GM23338 (cell line): ENCODE data around the gene DIP2B. TPM values are rescaled to one million over a fixed set of nuclear protein-coding genes. Genes with fewer than 3 reads are reported as not detected.

ENCODE experiments used
- ATAC-seq: fragments of 200-7000 bp; cut with Tn5 transposase; 3 replicates; pipeline ENCODE4 v1.9.1; 2020
- DNase-seq: peaks from one replicate; pipeline ENCODE4 v3.0.0-alpha.2; 2015; ENCODE audit warnings: low spot score
- H2AFZ ChIP-seq: fragments of 200-600 bp; sonication (generic); 2 replicates; pipeline ENCODE4 v1.8.0; 2016; ENCODE audit warnings: antibody characterized with exemption, mild to moderate bottlenecking, moderate library complexity
- H3F3A ChIP-seq: fragments of 200-600 bp; sonication (generic); replicated peaks from 2 replicates; pipeline ENCODE4 v1.8.0; 2017; ENCODE audit warnings: antibody characterized with exemption, mixed run types, low read depth
- H3K27ac ChIP-seq: fragments of 200-600 bp; sonication (generic); 2 replicates; pipeline ENCODE4 v1.6.1; 2016; ENCODE audit warnings: low read depth
- H3K27me3 ChIP-seq: fragments of 200-600 bp; sonication (generic); 2 replicates; pipeline ENCODE4 v1.8.0; 2016; ENCODE audit warnings: mild to moderate bottlenecking, mixed run types, moderate library complexity; ENCODE audit not compliant: insufficient read depth
- H3K36me3 ChIP-seq: fragments of 200-600 bp; sonication (generic); 2 replicates; pipeline ENCODE4 v1.8.0; 2016; ENCODE audit warnings: mild to moderate bottlenecking; ENCODE audit not compliant: insufficient read depth
- H3K4me1 ChIP-seq: fragments of 200-600 bp; sonication (generic); 2 replicates; pipeline ENCODE4 v1.8.0; 2016; ENCODE audit warnings: mild to moderate bottlenecking, moderate library complexity; ENCODE audit not compliant: insufficient read depth
- H3K4me2 ChIP-seq: fragments of 200-600 bp; sonication (generic); 2 replicates; pipeline ENCODE4 v1.7.1; 2017; ENCODE audit warnings: mixed run types
- H3K4me3 ChIP-seq: fragments of 200-600 bp; sonication (generic); 2 replicates; pipeline ENCODE4 v1.6.1; 2016; ENCODE audit warnings: mixed run types
- H3K79me2 ChIP-seq: fragments of 200-600 bp; sonication (generic); replicated peaks from 2 replicates; pipeline ENCODE4 v1.8.0; 2017; ENCODE audit warnings: mild to moderate bottlenecking; ENCODE audit not compliant: insufficient read depth
- H3K9me2 ChIP-seq: fragments of 200-600 bp; sonication (generic); 2 replicates; pipeline ENCODE4 v1.8.0; 2017; ENCODE audit not compliant: insufficient read depth
- H4K20me1 ChIP-seq: fragments of 200-600 bp; sonication (generic); replicated peaks from 2 replicates; pipeline ENCODE4 v1.8.0; 2017; ENCODE audit warnings: mild to moderate bottlenecking; ENCODE audit not compliant: insufficient read depth
- H3K27ac Mint-ChIP-seq: 2 replicates; pipeline ENCODE4 v1.8.0; 2020; ENCODE audit warnings: inconsistent platforms, mild to moderate bottlenecking, moderate library complexity, mixed read lengths
- H3K27me3 Mint-ChIP-seq: 3 replicates; pipeline ENCODE4 v1.8.0; 2022; ENCODE audit warnings: low read depth, mild to moderate bottlenecking, moderate library complexity, mixed read lengths, inconsistent platforms; ENCODE audit not compliant: insufficient read depth, poor library complexity
- H3K36me3 Mint-ChIP-seq: 3 replicates; pipeline ENCODE4 v1.8.0; 2021; ENCODE audit warnings: low read depth, mild to moderate bottlenecking, inconsistent platforms, moderate library complexity, mixed read lengths
- H3K4me1 Mint-ChIP-seq: 3 replicates; pipeline ENCODE4 v1.8.0; 2020; ENCODE audit warnings: mild to moderate bottlenecking, inconsistent platforms, mixed read lengths
- H3K4me3 Mint-ChIP-seq: 3 replicates; pipeline ENCODE4 v1.8.0; 2021; ENCODE audit warnings: moderate library complexity, mild to moderate bottlenecking, inconsistent platforms, mixed read lengths
- H3K9me3 Mint-ChIP-seq: 3 replicates; pipeline ENCODE4 v1.8.0; 2020; ENCODE audit warnings: moderate library complexity, mild to moderate bottlenecking, inconsistent platforms, mixed read lengths
- NANOG ChIP-seq: IDR thresholded peaks from 2 replicates; pipeline ENCODE4 v1.6.1; 2016; ENCODE audit warnings: antibody characterized with exemption, borderline replicate concordance
- ZNF331 ChIP-seq: fragments of 250-450 bp; sonication (Bioruptor Pico); IDR thresholded peaks from 2 replicates; pipeline ENCODE4 v1.5.0; 2020; ENCODE audit warnings: low read depth, mild to moderate bottlenecking, moderate library complexity
- polyA plus RNA-seq: library from polyadenylated mRNA; unstranded; fragments of >200 nt; fragmentation: Nextera tagmentation; extraction: Ambion mirVana; gene quantifications from 2 replicates; pipeline ENCODE4 v1.2.1, GENCODE V29; 2016
- total RNA-seq: library from RNA; depleted of rRNA; stranded (reverse); fragments of >200 nt; shearing (Covaris generic); gene quantifications from 2 replicates; pipeline ENCODE4 v1.2.3, GENCODE V29; 2014
- TF ChIP-seq, protein P1 (sequence below): IDR thresholded peaks from 2 replicates; pipeline ENCODE4 v1.6.1; 2016; ENCODE audit warnings: antibody characterized with exemption
- TF ChIP-seq, protein P2 (sequence below): IDR thresholded peaks from one replicate; pipeline ENCODE4 v1.6.1; 2018; ENCODE audit warnings: antibody characterized with exemption; ENCODE audit not compliant: unreplicated experiment
- TF ChIP-seq, protein P3 (sequence below): fragments of 250-450 bp; sonication (Bioruptor Pico); IDR thresholded peaks from 2 replicates; pipeline ENCODE4 v1.5.0; 2020; ENCODE audit warnings: mild to moderate bottlenecking, moderate library complexity

The DIP2B gene
- total and polyA plus RNA-seq, 2 experiments from 2014 or later: 8.0 to 36.4 TPM

DNA sequence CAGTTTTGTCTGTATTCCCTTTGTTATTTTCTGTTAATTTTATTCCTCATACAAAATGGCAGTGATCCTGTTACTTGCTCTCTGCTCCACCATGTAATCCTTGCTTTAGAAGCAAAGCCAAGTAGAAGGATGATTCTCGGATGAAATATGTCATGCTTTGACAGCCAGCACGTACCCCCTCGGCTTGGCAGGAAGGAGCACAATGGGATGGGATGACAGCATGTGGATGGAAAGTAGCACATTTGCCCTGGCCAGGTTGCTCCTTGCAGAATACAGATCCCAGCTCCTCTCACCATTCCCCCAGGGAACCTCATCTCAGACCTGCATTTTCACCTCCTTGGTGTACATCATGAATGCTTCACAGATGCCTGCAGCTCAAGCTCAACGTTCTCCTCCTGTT, 224.1 kb downstream of the DIP2B start:
- Mint-ChIP-seq H3K4me3 (no peak overlapping the region), H3K27ac (no peak overlapping the region), H3K9me3 (no peaks in the 10 kb centered on the region), H3K27me3 (peaks cover 3% of the 10 kb centered on the region), H3K36me3 (peaks cover 47% of the 10 kb centered on the region), H3K4me1 (no peaks in the 10 kb centered on the region)
- Histone ChIP-seq H3K27me3 (no peaks in the 10 kb centered on the region), H3K9me2 (no peaks in the 10 kb centered on the region), H2AFZ (no peak overlapping the region), H3K27ac (no peak overlapping the region), H3K36me3 (peaks cover 13% of the 10 kb centered on the region), H3K79me2 (no peaks in the 10 kb centered on the region), H3K4me2 (no peak overlapping the region), H3K4me1 (no peaks in the 10 kb centered on the region), H3K4me3 (no peak overlapping the region), H4K20me1 (no peaks in the 10 kb centered on the region; the same call in 1 of the 2 replicates), H3F3A (no peaks in the 10 kb centered on the region; the same call in 1 of the 2 replicates)
- no peak for TF ChIP-seq ZNF331 (CRISPR knock-in tag)
- no peak for TF ChIP-seq NANOG
- TF ChIP-seq, protein P1, sequence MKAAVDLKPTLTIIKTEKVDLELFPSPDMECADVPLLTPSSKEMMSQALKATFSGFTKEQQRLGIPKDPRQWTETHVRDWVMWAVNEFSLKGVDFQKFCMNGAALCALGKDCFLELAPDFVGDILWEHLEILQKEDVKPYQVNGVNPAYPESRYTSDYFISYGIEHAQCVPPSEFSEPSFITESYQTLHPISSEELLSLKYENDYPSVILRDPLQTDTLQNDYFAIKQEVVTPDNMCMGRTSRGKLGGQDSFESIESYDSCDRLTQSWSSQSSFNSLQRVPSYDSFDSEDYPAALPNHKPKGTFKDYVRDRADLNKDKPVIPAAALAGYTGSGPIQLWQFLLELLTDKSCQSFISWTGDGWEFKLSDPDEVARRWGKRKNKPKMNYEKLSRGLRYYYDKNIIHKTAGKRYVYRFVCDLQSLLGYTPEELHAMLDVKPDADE: no peak
- TF ChIP-seq, protein P2, sequence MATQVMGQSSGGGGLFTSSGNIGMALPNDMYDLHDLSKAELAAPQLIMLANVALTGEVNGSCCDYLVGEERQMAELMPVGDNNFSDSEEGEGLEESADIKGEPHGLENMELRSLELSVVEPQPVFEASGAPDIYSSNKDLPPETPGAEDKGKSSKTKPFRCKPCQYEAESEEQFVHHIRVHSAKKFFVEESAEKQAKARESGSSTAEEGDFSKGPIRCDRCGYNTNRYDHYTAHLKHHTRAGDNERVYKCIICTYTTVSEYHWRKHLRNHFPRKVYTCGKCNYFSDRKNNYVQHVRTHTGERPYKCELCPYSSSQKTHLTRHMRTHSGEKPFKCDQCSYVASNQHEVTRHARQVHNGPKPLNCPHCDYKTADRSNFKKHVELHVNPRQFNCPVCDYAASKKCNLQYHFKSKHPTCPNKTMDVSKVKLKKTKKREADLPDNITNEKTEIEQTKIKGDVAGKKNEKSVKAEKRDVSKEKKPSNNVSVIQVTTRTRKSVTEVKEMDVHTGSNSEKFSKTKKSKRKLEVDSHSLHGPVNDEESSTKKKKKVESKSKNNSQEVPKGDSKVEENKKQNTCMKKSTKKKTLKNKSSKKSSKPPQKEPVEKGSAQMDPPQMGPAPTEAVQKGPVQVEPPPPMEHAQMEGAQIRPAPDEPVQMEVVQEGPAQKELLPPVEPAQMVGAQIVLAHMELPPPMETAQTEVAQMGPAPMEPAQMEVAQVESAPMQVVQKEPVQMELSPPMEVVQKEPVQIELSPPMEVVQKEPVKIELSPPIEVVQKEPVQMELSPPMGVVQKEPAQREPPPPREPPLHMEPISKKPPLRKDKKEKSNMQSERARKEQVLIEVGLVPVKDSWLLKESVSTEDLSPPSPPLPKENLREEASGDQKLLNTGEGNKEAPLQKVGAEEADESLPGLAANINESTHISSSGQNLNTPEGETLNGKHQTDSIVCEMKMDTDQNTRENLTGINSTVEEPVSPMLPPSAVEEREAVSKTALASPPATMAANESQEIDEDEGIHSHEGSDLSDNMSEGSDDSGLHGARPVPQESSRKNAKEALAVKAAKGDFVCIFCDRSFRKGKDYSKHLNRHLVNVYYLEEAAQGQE: no peak
- TF ChIP-seq, protein P3, sequence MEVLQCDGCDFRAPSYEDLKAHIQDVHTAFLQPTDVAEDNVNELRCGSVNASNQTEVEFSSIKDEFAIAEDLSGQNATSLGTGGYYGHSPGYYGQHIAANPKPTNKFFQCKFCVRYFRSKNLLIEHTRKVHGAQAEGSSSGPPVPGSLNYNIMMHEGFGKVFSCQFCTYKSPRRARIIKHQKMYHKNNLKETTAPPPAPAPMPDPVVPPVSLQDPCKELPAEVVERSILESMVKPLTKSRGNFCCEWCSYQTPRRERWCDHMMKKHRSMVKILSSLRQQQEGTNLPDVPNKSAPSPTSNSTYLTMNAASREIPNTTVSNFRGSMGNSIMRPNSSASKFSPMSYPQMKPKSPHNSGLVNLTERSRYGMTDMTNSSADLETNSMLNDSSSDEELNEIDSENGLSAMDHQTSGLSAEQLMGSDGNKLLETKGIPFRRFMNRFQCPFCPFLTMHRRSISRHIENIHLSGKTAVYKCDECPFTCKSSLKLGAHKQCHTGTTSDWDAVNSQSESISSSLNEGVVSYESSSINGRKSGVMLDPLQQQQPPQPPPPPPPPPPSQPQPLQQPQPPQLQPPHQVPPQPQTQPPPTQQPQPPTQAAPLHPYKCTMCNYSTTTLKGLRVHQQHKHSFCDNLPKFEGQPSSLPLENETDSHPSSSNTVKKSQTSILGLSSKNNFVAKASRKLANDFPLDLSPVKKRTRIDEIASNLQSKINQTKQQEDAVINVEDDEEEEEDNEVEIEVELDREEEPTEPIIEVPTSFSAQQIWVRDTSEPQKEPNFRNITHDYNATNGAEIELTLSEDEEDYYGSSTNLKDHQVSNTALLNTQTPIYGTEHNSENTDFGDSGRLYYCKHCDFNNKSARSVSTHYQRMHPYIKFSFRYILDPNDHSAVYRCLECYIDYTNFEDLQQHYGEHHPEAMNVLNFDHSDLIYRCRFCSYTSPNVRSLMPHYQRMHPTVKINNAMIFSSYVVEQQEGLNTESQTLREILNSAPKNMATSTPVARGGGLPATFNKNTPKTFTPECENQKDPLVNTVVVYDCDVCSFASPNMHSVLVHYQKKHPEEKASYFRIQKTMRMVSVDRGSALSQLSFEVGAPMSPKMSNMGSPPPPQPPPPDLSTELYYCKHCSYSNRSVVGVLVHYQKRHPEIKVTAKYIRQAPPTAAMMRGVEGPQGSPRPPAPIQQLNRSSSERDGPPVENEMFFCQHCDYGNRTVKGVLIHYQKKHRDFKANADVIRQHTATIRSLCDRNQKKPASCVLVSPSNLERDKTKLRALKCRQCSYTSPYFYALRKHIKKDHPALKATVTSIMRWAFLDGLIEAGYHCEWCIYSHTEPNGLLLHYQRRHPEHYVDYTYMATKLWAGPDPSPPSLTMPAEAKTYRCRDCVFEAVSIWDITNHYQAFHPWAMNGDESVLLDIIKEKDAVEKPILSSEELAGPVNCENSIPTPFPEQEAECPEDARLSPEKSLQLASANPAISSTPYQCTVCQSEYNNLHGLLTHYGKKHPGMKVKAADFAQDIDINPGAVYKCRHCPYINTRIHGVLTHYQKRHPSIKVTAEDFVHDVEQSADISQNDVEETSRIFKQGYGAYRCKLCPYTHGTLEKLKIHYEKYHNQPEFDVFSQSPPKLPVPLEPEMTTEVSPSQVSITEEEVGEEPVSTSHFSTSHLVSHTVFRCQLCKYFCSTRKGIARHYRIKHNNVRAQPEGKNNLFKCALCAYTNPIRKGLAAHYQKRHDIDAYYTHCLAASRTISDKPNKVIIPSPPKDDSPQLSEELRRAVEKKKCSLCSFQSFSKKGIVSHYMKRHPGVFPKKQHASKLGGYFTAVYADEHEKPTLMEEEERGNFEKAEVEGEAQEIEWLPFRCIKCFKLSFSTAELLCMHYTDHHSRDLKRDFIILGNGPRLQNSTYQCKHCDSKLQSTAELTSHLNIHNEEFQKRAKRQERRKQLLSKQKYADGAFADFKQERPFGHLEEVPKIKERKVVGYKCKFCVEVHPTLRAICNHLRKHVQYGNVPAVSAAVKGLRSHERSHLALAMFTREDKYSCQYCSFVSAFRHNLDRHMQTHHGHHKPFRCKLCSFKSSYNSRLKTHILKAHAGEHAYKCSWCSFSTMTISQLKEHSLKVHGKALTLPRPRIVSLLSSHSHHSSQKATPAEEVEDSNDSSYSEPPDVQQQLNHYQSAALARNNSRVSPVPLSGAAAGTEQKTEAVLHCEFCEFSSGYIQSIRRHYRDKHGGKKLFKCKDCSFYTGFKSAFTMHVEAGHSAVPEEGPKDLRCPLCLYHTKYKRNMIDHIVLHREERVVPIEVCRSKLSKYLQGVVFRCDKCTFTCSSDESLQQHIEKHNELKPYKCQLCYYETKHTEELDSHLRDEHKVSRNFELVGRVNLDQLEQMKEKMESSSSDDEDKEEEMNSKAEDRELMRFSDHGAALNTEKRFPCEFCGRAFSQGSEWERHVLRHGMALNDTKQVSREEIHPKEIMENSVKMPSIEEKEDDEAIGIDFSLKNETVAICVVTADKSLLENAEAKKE (CRISPR knock-in tag): no peak
- ATAC-seq (no peak), DNase-seq (no peak)
